GM12878 (cell line): ENCODE measurements around the gene LRIT3. TPM values are rescaled to one million over a fixed set of nuclear protein-coding genes. Genes with fewer than 3 reads are reported as not detected.

Experiments used
- ATAC-seq: fragments of 200-7000 bp; cut with Tn5 transposase; 3 replicates; pipeline ENCODE4 v1.9.1; 2020; ENCODE audit warnings: mild to moderate bottlenecking, moderate library complexity
- BruUV-seq: library from RNA; stranded (reverse); fragments of 400-500 nt; replicated peaks from 2 replicates; lab custom pipeline; 2021; lab: Mats Ljungman, UMichigan
- CTCF ChIA-PET: fragments of 300-600 bp; sonication (Branson Sonifier 250); formaldehyde crosslinking; extraction: SDS; loops from one replicate; lab custom pipeline; 2021; ENCODE audit warnings: inconsistent platforms; lab: Yijun Ruan, JAX
- POLR2A ChIA-PET: fragments of 350-600 bp; formaldehyde crosslinking; extraction: SDS; loops from one replicate; lab custom pipeline; 2021; ENCODE audit warnings: inconsistent platforms; lab: Charles Lee
- RAD21 ChIA-PET: fragments of 300-600 bp; sonication (Branson Sonifier 250); formaldehyde crosslinking; loops from one replicate; lab custom pipeline; 2023; ENCODE audit warnings: antibody characterized with exemption; ENCODE audit not compliant: unreplicated experiment; lab: Charles Lee
- SMC1A ChIA-PET: fragments of 300-600 bp; sonication (Branson Sonifier 250); formaldehyde crosslinking; loops from one replicate; lab custom pipeline; 2023; ENCODE audit not compliant: unreplicated experiment, uncharacterized antibody; lab: Charles Lee
- DNase-seq: peaks from one replicate; pipeline ENCODE4 v3.0.0-alpha.2; 2011; ENCODE audit warnings: low read depth, low spot score
- FAIRE-seq: peaks from 3 replicates; lab custom pipeline; 2011; peaks lifted over from hg19 to GRCh38; lab: Jason Lieb, UNC
- H2AFZ ChIP-seq: 2 replicates; pipeline ENCODE4 v1.6.0; 2011; ENCODE audit warnings: low read depth, low read length, control low read depth; ENCODE audit not compliant: control insufficient read depth
- H3K27ac ChIP-seq: 2 replicates; pipeline ENCODE4 v1.5.1; 2011; ENCODE audit warnings: control low read depth; ENCODE audit not compliant: control insufficient read depth, insufficient read depth
- H3K27me3 ChIP-seq, 2 experiments: replicated peaks in 1 of 2; 2 replicates each; pipeline versions ENCODE4 v1.6.0 to v1.6.1; 2011; ENCODE audit warnings: low read length in 1 of 2; ENCODE audit not compliant: control insufficient read depth in 2 of 2, insufficient read depth in 2 of 2
- H3K36me3 ChIP-seq, 2 experiments: 2 replicates each; pipeline ENCODE4 v1.5.1; 2011; ENCODE audit warnings: low read length in 1 of 2; ENCODE audit not compliant: control insufficient read depth in 2 of 2, insufficient read depth in 2 of 2
- H3K4me1 ChIP-seq: 2 replicates; pipeline ENCODE4 v1.6.1; 2011; ENCODE audit warnings: mild to moderate bottlenecking, low read length, moderate library complexity, mixed read lengths; ENCODE audit not compliant: control insufficient read depth, insufficient read depth
- H3K4me2 ChIP-seq: 2 replicates; pipeline ENCODE4 v1.6.0; 2011; ENCODE audit warnings: control low read depth; ENCODE audit not compliant: control insufficient read depth, insufficient read depth
- H3K4me3 ChIP-seq: fragments of 200-600 bp; sonication (generic); 2 replicates; pipeline ENCODE4 v1.5.1; 2016
- H3K79me2 ChIP-seq: 2 replicates; pipeline ENCODE4 v1.6.0; 2011; ENCODE audit warnings: low read length; ENCODE audit not compliant: control insufficient read depth, insufficient read depth
- H3K9ac ChIP-seq: 2 replicates; pipeline ENCODE4 v1.8.0; 2011; ENCODE audit warnings: low read length, control low read depth, mixed read lengths; ENCODE audit not compliant: control insufficient read depth, insufficient read depth
- H3K9me3 ChIP-seq: replicated peaks from 3 replicates; pipeline ENCODE4 v1.5.1; 2011; ENCODE audit warnings: mild to moderate bottlenecking, low read length; ENCODE audit not compliant: control insufficient read depth, insufficient read depth
- H4K20me1 ChIP-seq: 2 replicates; pipeline ENCODE4 v1.6.0; 2011; ENCODE audit not compliant: control insufficient read depth, insufficient read depth
- ATF7 ChIP-seq: fragments of 450-650 bp; IDR thresholded peaks from 2 replicates; pipeline ENCODE4 v1.6.1; 2016; ENCODE audit warnings: low read depth, mild to moderate bottlenecking
- CEBPB ChIP-seq, 2 experiments: fragments of 150-350 bp in 1 of 2; IDR thresholded peaks; 2 replicates each; pipeline ENCODE4 v1.6.1; 2012 to 2014; ENCODE audit warnings: low read depth in 2 of 2, low read length in 2 of 2, borderline replicate concordance in 1 of 2, inconsistent platforms in 1 of 2
- SMAD1 ChIP-seq: fragments of 450-650 bp; IDR thresholded peaks from 2 replicates; pipeline ENCODE4 v1.6.1; 2018; ENCODE audit warnings: mild to moderate bottlenecking, low read depth; ENCODE audit not compliant: partially characterized antibody
- ZBTB4 ChIP-seq: fragments of 450-650 bp; formaldehyde crosslinking; IDR thresholded peaks from 2 replicates; pipeline ENCODE4 v1.4.0; 2022; ENCODE audit warnings: mild to moderate bottlenecking, moderate library complexity
- ZNF207 ChIP-seq: fragments of 450-650 bp; IDR thresholded peaks from 2 replicates; pipeline ENCODE4 v1.6.1; 2014; ENCODE audit warnings: antibody characterized with exemption, mild to moderate bottlenecking, borderline replicate concordance
- ZSCAN29 ChIP-seq: fragments of 450-650 bp; IDR thresholded peaks from 2 replicates; pipeline ENCODE4 v1.6.1; 2017; ENCODE audit warnings: mild to moderate bottlenecking, moderate library complexity
- WGBS: methylation state at CpG from one replicate; pipeline ENCODE4 v1.1.6; 2016; ENCODE audit warnings: low lambda C conversion rate; ENCODE audit not compliant: insufficient replicate concordance, insufficient coverage; ENCODE audit errors: missing lambda C conversion rate; 5-methylcytosine and 5-hydroxymethylcytosine counted together
- in situ Hi-C: fragments of 300-500 bp; cut with MboI; formaldehyde crosslinking; loops from 9 replicates; pipeline ENCODE4 v1.14.3; 2018; ENCODE audit warnings: mixed read lengths
- intact Hi-C: fragments of 100-400 bp; cut with micrococcal nuclease; formaldehyde crosslinking; loops from one replicate; pipeline ENCODE4 v1.14.2; 2022; ENCODE audit not compliant: unreplicated experiment
- polyA plus RNA-seq, 11 experiments: library from polyadenylated mRNA; depleted of rRNA in 4 of 11; unstranded in 6 of 11; stranded (reverse) in 5 of 11; fragments of >200 nt; fragmentation: Nextera tagmentation in 4 of 11; fragmentation: Illumina TruSeq in 1 of 11; extraction: Ambion mirVana in 4 of 11; extraction: Trizol in 1 of 11; gene quantifications; 1 replicate in 1 of 11; 2 replicates in 10 of 11; pipeline versions ENCODE4 v1.2.1 to v1.2.3, GENCODE V29; 2011 to 2016; ENCODE audit warnings: inconsistent platforms in 2 of 11, missing spikeins in 2 of 11, low read depth in 1 of 11
- total RNA-seq, 4 experiments: library from RNA; depleted of rRNA in 3 of 4; stranded (reverse); fragments of >200 nt in 3 of 4; fragmentation: Illumina TruSeq in 1 of 4; extraction: Trizol in 1 of 4; gene quantifications; 2 replicates each; pipeline versions ENCODE4 v1.2.1 to v1.2.3, GENCODE V29; 2013 to 2021

LRIT3 gene
- total and polyA plus RNA-seq, 10 of the 15 experiments (the other 5 are each of a cell fraction or from before 2014, with no cell fraction given), result 0.04 to 0.20 (median 0.10) TPM; not detected in 6

DNA sequence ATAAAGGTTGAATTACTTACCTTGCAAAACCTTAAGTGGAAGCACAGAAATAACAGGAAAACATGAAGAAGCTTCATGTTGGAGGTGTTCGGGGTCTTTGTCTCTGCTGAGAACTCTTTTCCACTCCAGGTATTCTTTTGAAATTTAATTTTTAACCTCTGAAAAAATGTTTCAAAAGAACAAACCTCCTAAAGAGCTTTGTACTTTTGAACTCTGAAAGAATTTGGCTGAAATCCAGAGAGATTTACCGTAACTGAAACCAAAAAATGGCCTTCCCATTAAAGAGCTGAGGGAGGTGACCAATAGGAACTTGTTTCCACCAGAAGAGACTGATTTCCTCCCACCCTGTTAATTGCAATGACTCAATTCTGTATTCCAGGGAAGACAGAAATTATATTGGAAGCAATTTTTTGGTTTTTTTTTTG lies 46.0 kb upstream of the LRIT3 start, which contains the start of gene CFI:
TSS of gene CFI (minus strand) at position 105 of the 425 bp plus-strand sequence. CDS start at position 77, 28 bp downstream.
- Histone ChIP-seq H4K20me1 (no peaks in the 10 kb centered on the region), H3K4me2 (no peak within 1 kb of the TSS), H3K79me2 (no peaks in the 10 kb centered on the region), H2AFZ (no peak within 1 kb of the TSS), H3K4me3 (no peak within 1 kb of the TSS), H3K27me3 (peaks cover 0 to 2% of the 10 kb centered on the region in 2 experiments; a peak in 1 of 4 replicates), H3K36me3 (no peaks in the 10 kb centered on the region), H3K9me3 (no peaks in the 10 kb centered on the region), H3K9ac (no peak within 1 kb of the TSS), H3K4me1 (no peaks in the 10 kb centered on the region), H3K27ac (no peak within 1 kb of the TSS)
- BruUV-seq, result no TSS peak
- ChIA-PET POLR2A (interaction anchor here (0.6 kb wide), 1 partner anchor 174 kb away, joined by 3 read pairs; no protein-coding TSS in a partner anchor), SMC1A (interaction anchor here (0.8 to 1.1 kb wide), 3 partner anchors 175 to 239 kb away, joined by 3 to 4 read pairs (median 3); no protein-coding TSS in a partner anchor), CTCF (interaction anchor here (0.8 to 2.0 kb wide), 8 partner anchors 101 to 379 kb away, joined by 3 to 5 read pairs (median 3); partner anchors contain the start of gene SEC24B), RAD21 (interaction anchor here (1.8 to 2.3 kb wide), 2 partner anchors 71 to 98 kb away, joined by 5 to 6 read pairs; partner anchors contain the start of gene CASP6)
- in situ Hi-C loops, result no loop called here
- DNase-seq (no peak), FAIRE-seq (no peak), ATAC-seq (no peak)
- 57% methylated on average over 2 of the region's 2 CpGs for WGBS
- intact Hi-C loops, result no loop called here
- TF ChIP-seq ZNF207, result no peak
- no peak for TF ChIP-seq CEBPB (IDR thresholded peaks at IDR 0.05; ENCODE audit: borderline replicate concordance in 1 of 2, low read depth in 2 of 2, low read length in 2 of 2)
- no peak for TF ChIP-seq ZSCAN29
- TF ChIP-seq ATF7, result no peak
- TF ChIP-seq SMAD1, result no peak
- TF ChIP-seq ZBTB4 (CRISPR knock-in tag), result no peak
